HG03558 (cell line): ENCODE results near the gene HSPB1.
"Not testable (repeated sequence)": the region's sequence is repeated elsewhere in the genome, so short reads cannot be mapped to it uniquely, and the experiment has no call there.

ENCODE experiments used
- ATAC-seq: cut with Tn5 transposase; IDR thresholded peaks from one replicate; pipeline ENCODE4 v1.9.1; 2021; ENCODE audit warnings: moderate number of reproducible peaks; ENCODE audit not compliant: unreplicated experiment; ENCODE audit errors: extremely low read depth

HSPB1 gene

GRCh38 chr7:76329479-76329878 lies 27.0 kb downstream of the HSPB1 start:
- ATAC-seq, result no peak

GRCh38 chr7:76330261-76330660 lies 27.8 kb downstream of the HSPB1 start:
- ATAC-seq, result no peak

- ATAC-seq, result no peak
These were observed 28.2 kb downstream of the HSPB1 start for GRCh38 chr7:76330673-76331072.

GRCh38 chr7:76332078-76332477 lies 29.6 kb downstream of the HSPB1 start:
- ATAC-seq, result no peak

- ATAC-seq, result no peak
These were observed 31.1 kb downstream of the HSPB1 start for GRCh38 chr7:76333511-76334101.

GRCh38 chr7:76334320-76334967 lies 32.0 kb downstream of the HSPB1 start:
- no peak for ATAC-seq

GRCh38 chr7:76335417-76335816 lies 32.9 kb downstream of the HSPB1 start:
- ATAC-seq, result not testable (repeated sequence)

- ATAC-seq, result no peak
These were observed 33.6 kb downstream of the HSPB1 start for GRCh38 chr7:76336094-76336493.

- ATAC-seq, result no peak
These were observed 34.7 kb downstream of the HSPB1 start for GRCh38 chr7:76337147-76337546.

- ATAC-seq, result no peak
These were observed 36.0 kb downstream of the HSPB1 start for GRCh38 chr7:76338298-76339084.

- no peak for ATAC-seq
These were observed 38.2 kb downstream of the HSPB1 start for GRCh38 chr7:76340617-76341131.

- ATAC-seq, result no peak
These were observed 39.7 kb downstream of the HSPB1 start for GRCh38 chr7:76342222-76342621.

GRCh38 chr7:76343294-76343930 lies 40.9 kb downstream of the HSPB1 start:
- no peak for ATAC-seq

GRCh38 chr7:76343931-76344321 lies 41.5 kb downstream of the HSPB1 start:
- no peak for ATAC-seq

- no peak for ATAC-seq
These were observed 43.6 kb downstream of the HSPB1 start for GRCh38 chr7:76346097-76346496.

- no peak for ATAC-seq
These were observed 44.3 kb downstream of the HSPB1 start for GRCh38 chr7:76346778-76347177.

GRCh38 chr7:76347710-76348109 lies 45.2 kb downstream of the HSPB1 start:
- ATAC-seq, result no peak

- ATAC-seq, result no peak
These were observed 46.9 kb downstream of the HSPB1 start for GRCh38 chr7:76349313-76349885.

GRCh38 chr7:76351372-76351771 lies 48.9 kb downstream of the HSPB1 start:
- ATAC-seq, result no peak

GRCh38 chr7:76352193-76352592 lies 49.7 kb downstream of the HSPB1 start:
- ATAC-seq, result no peak
